GM19193 (cell line): ENCODE data around the gene NPAT.
A peak's percentile ranks its signal among the peaks of the same experiment; 100 is the strongest.

ENCODE experiments used
- POLR2A ChIP-seq: IDR thresholded peaks from 4 replicates; pipeline ENCODE4 v1.6.1; 2011; ENCODE audit not compliant: insufficient read depth, insufficient read length; ENCODE audit errors: extremely low read depth

Gene NPAT

DNA sequence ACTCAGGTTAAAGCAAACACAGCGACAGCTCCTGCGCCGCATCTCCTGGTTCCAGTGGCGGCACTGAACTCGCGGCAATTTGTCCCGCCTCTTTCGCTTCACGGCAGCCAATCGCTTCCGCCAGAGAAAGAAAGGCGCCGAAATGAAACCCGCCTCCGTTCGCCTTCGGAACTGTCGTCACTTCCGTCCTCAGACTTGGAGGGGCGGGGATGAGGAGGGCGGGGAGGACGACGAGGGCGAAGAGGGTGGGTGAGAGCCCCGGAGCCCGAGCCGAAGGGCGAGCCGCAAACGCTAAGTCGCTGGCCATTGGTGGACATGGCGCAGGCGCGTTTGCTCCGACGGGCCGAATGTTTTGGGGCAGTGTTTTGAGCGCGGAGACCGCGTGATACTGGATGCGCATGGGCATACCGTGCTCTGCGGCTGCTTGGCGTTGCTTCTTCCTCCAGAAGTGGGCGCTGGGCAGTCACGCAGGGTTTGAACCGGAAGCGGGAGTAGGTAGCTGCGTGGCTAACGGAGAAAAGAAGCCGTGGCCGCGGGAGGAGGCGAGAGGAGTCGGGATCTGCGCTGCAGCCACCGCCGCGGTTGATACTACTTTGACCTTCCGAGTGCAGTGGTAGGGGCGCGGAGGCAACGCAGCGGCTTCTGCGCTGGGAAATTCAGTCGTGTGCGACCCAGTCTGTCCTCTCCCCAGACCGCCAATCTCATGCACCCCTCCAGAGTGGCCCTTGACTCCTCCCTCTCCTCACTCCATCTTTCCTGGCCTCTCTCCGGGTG is at the start of gene NPAT, which contains the start of gene ATM:
TSS of gene NPAT (minus strand) at position 65 of the 774 bp plus-strand sequence. CDS start 102 bp downstream, outside the sequence.
TSS of gene ATM (plus strand) at position 494 of the 774 bp plus-strand sequence. CDS start 4,558 bp downstream, outside the sequence.
- peak; percentile 82 for TF ChIP-seq POLR2A

DNA sequence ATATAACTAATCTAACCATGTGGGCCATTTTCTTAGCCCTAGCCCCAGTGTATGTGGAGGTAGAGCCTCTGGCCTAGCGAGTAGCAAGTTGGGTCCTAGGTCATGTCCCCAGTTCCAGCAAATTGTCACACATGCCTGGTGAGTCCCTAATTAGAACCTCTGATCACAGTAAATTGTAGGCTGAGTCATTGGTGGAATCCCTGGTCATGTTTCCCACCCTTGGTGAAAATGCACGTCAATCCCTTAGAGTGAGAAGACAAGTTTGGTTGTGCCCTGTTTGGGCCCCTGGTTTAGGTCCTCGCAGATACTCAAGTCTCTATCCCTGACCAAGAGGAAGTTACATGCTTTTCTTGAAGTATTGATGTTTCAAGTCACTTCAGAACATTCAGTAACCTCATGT is 47.1 kb upstream of the NPAT start:
- TF ChIP-seq POLR2A = no peak

DNA sequence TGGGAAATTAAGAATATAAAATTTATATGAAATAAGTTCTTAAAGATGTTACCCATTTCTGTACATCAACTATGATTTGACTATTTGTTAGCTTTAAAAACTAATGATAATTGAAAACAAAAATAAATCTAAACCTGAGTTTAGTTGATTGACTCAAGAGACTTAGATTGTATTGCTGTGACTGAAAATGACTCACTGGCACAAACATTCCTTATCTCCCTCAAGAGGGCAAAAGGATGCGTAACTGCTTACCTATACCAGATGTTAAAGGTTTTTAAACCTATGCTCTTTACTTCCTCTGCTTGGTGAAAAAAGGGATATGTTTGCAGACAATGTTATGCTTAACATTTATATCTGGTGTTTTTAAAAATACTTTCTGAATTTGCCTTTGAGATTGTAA is 30.7 kb upstream of the NPAT start:
- no peak for TF ChIP-seq POLR2A

DNA sequence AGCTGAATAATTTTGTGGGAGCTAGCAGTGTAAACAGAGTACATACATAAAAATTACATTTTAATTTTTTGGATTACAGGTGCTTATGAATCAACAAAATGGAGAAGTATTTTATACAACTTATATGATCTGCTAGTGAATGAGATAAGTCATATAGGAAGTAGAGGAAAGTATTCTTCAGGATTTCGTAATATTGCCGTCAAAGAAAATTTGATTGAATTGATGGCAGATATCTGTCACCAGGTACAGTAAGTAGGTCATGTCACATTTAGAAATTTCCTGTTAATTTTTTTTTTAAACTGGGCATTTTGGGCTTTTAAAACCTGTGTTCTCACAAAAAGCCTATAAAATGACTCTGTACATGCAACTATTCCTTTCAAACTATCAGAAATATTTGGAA is 24.4 kb upstream of the NPAT start:
- no peak for TF ChIP-seq POLR2A

DNA sequence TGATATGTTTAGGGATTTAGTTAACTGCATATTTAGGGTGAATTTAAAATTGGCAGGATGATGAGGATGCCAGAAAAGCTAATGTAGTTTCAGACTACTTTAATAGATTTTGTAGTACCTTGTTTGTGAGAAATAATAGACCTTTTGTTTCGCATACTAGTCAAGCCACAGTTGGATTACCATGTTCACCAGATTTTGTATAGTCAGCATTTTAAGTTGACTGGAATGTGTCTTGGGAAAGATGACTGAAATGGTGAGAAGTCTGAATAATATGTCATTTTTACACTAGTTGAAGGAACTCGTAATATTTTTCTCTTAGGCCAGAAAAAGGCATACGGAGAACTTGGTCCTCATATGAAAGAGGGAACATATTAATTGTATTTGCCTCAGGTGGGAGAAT is 23.9 kb upstream of the NPAT start:
- no peak for TF ChIP-seq POLR2A

DNA sequence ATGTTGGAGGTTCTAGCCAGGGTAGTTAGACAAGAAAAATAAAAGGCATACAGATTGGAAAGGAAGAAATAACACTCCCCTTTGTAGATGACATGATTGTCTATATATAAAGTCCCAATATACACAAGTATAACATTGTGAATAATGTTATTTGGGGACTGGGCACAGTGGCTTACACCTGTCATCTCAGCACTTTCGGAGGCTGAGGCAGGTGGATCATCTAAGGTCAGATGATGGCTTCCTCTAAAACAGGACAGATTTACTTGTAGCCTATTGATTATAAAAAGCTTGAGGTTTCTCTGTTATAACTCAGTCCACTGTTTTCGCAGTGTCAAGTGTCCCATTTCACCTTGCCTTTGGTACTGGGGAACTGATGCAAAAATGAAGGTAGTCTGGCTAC is 20.0 kb upstream of the NPAT start:
- TF ChIP-seq POLR2A = no peak

DNA sequence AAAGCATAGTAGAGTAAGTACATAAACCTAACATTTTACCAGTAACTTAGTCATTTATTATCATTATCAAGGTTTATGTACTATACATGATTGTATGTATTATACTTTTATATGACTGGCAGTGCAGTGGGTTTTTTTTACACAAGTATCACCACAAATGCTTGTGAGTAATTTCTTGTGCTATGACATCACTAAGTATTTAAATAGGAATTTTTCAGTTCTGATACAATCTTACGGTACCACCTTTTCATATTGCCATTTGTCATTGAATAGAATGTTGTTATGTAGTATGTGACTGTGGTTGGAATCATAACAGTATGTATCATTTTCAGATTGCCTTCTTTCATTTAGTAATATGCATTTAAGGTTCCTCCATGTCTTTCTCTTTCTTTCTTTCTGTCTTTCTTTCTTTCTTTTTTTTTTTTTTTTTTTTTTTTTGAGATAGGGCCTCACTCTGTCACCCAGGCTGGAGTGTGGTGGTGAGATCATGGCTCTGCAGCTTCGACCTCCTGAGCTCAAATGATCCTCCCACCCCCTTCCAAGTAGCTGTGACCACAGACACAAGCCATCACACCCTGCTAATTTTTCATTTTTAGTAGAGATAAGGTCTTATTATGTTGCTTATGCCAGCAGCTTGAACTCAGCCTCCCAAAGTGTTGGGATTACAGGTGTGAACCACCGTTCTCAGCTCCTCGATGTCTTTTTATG is 19.0 kb upstream of the NPAT start:
- no peak for TF ChIP-seq POLR2A

DNA sequence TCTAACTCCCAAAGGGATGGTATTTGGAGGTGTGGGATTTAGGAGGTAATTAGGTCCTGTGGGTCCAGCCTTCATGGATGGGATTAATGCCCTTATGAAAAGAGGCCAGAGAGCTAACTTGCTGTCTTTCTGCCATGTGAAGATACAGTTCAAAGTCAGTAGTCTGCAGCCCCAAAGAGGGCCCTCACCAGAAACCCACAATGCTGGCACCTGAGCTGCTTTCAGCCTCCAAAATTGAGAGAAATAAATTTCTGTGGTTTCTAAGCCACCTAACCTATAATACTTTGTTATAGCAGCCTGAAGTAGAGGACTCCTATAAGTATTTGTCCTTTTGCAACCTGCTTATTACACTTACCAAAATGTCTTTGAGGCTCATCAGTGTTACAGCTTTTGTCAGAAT is 16.6 kb upstream of the NPAT start:
- no peak for TF ChIP-seq POLR2A

DNA sequence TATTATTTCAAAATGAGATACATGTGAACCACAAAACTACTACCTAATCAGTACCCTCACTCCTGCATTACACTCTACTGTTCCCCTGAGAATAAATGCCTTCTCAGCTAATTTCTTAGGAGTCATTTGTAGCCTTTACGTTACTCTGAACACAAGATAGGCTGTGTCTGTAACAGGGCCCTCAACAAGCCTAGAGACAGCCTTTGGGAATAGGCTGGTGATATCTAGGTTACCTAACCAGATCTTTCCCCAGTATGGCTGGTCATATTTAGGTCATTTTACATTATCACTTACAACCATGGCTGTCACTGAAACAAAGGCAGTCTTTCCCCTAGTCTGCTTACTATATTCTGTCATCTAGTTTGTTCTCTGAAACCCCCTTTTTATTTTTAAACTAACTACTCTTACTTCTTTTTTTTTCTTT is 14.6 kb upstream of the NPAT start:
- no peak for TF ChIP-seq POLR2A

DNA sequence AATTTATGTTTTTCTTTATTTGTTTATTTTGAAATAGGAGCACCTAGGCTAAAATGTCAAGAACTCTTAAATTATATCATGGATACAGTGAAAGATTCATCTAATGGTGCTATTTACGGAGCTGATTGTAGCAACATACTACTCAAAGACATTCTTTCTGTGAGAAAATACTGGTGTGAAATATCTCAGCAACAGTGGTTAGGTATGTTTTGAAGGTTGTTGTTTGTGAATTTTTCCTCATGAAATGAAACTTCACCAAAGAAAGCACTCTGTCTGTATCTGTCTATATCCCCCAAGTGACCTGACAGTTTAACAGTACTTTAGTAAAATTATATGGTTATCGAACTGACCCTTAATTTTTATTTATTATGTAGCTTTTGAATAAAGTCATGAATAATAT is 13.2 kb upstream of the NPAT start:
- TF ChIP-seq POLR2A = no peak

DNA sequence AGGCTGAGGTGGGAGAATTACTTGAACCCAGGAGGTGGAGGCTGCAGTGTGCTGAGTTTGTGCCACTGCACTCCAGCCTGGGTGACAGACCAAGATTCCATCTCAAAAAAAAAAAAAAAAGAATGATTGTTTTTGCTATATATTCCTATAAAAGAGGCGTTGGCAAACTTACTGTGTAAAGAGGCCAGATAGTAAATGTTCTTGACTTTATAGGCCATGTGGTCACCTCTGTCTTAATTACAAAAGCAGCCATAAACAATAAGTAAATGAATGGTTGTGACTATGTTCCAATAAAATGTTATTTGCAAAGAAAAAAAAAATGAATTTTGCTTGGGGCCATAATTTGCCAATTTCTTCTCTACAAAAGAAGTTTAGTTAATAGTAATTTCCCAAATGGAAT is 12.8 kb upstream of the NPAT start:
- TF ChIP-seq POLR2A = no peak

DNA sequence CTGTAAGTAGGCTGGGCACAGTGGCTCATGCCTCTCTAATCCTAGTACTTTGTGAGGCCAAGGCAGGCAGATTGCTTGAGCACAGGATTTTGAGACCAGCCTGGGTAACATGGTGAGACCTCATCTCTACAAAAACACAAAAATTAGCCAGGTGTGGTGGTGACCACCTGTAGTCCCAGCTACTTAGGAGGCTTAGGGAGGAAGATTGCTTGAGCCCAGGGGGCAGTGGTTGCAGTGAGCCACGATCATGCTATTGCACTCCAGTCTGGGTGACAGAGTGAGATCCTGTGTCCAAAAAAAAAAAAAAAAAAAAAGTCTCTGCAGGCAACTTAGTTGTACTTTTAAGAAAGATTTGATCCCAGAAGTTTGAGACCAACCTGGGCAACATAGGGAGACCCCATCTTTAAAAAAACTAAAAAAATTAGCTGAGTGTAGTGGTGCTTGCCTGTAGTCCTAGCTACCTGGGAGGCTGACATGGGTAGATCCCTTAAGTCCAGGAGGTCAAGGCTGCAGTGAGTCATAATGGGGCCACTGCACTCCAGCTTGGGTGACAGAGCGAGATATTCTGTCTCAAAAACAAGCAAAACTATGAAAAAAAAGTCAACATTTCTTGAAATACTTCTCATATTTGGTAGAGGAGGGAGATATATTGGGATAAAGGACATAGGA is 11.0 kb upstream of the NPAT start:
- TF ChIP-seq POLR2A = no peak

DNA sequence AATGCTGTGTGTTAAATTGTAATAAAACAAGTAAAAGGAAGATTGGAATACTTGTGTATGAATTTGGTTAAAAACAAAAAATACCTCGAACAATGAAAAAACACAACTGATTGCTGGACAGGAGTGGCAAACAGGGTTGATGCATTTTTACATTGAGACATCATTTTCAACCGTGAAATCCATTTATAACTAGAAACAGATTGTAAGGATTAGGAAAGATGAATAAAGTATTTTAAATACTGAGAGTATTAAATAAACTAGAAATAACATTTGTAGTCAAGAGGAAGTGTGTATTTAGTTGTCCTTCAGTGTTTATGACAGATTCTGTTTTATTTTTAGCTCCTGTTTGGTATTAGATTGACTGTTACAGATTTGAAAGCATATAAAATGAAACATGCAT is 5.8 kb upstream of the NPAT start:
- TF ChIP-seq POLR2A = no peak

DNA sequence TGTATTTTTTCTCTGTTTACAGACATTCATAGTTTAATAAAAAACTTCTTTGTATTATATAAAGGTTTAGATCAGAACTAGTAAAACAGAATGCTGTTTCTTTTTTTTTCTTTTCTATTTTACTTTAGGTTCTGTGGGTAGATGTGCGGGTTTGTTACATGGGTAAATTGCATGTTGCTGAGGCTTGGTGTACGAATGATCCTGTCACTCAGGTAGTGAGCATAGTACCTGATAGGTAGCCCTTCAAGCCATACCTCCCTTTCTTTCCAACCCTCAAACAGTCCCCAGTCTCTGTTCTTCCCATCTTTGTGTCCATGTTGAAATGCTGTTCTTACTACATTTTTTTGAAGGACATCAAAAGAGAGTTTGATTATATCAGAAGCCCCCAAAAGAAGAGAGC is 3.6 kb upstream of the NPAT start:
- no peak for TF ChIP-seq POLR2A
